Right atrium auricular region (tissue), 2 donors: Measurements from ENCODE around the gene MRPL10. TPM values are rescaled to one million over a fixed set of nuclear protein-coding genes. Genes with fewer than 3 reads are reported as not detected.

Experiments used
- DNase-seq: peaks from one replicate; pipeline ENCODE4 v3.0.0-alpha.2; 2019; ENCODE audit warnings: low spot score
- H3K27ac ChIP-seq, 2 donors: fragments of 200-600 bp; sonication (generic); 1 replicate in 1 of 2; 2 replicates in 1 of 2; pipeline ENCODE4 v1.5.1; 2016 to 2019
- H3K27me3 ChIP-seq, 2 donors: fragments of 200-600 bp; sonication (generic); one replicate each; pipeline versions ENCODE4 v1.5.1 to v1.6.0; 2017 to 2019
- H3K36me3 ChIP-seq: fragments of 200-600 bp; sonication (generic); one replicate; pipeline ENCODE4 v1.5.1; 2016
- H3K4me1 ChIP-seq, 2 donors: fragments of 200-600 bp; sonication (generic); one replicate each; pipeline versions ENCODE4 v1.5.1 to v1.6.0; 2017 to 2019
- H3K4me3 ChIP-seq, 2 donors: fragments of 200-600 bp; sonication (generic); 1 replicate in 1 of 2; 2 replicates in 1 of 2; pipeline ENCODE4 v1.5.1; 2017 to 2019; ENCODE audit warnings: mild to moderate bottlenecking in 1 of 2, moderate library complexity in 1 of 2
- H3K9me3 ChIP-seq, 2 donors: fragments of 200-600 bp; sonication (generic); one replicate each; pipeline ENCODE4 v1.5.1; 2019
- CTCF ChIP-seq, 2 donors: fragments of 200-600 bp; sonication (generic); IDR thresholded peaks; one replicate each; pipeline ENCODE4 v1.5.1; 2019; ENCODE audit warnings: antibody characterized with exemption in 2 of 2
- total RNA-seq, 2 donors: library from RNA; depleted of rRNA; stranded (reverse); fragments of >200 nt; gene quantifications; one replicate each; pipeline ENCODE4 v1.1.0, GENCODE V29; 2016

Gene MRPL10
- total RNA-seq, 2 donors from 2014 or later = 51.8 to 61.3 TPM

- Histone ChIP-seq H3K27me3 (peaks cover 3 to 18% of the 10 kb centered on the region in 2 donors), H3K4me1 (peaks cover 0 to 29% of the 10 kb centered on the region in 2 donors), H3K4me3 (no peak overlapping the region), H3K9me3 (no peaks in the 10 kb centered on the region), H3K27ac (no peak overlapping the region), H3K36me3 (no peaks in the 10 kb centered on the region)
- DNase-seq = no peak
- no peak for TF ChIP-seq CTCF (IDR thresholded peaks at IDR 0.05)
Observed at GRCh38 chr17:47844227-47844626, 12.9 kb upstream of the MRPL10 start.

- DNase-seq = no peak
- peaks cover 3 to 18% of the 10 kb centered on the region in 2 donors for H3K27me3 ChIP-seq
- H3K4me3 ChIP-seq = no peak overlapping the region
- peak in 1 of 2 donors; percentile 4 for TF ChIP-seq CTCF (IDR thresholded peaks at IDR 0.05)
- peaks cover 0 to 29% of the 10 kb centered on the region in 2 donors for H3K4me1 ChIP-seq
- H3K9me3 ChIP-seq = no peaks in the 10 kb centered on the region
- H3K36me3 ChIP-seq = no peaks in the 10 kb centered on the region
- no peak overlapping the region for H3K27ac ChIP-seq
Observed at GRCh38 chr17:47843391-47843730, 12.0 kb upstream of the MRPL10 start.

DNA sequence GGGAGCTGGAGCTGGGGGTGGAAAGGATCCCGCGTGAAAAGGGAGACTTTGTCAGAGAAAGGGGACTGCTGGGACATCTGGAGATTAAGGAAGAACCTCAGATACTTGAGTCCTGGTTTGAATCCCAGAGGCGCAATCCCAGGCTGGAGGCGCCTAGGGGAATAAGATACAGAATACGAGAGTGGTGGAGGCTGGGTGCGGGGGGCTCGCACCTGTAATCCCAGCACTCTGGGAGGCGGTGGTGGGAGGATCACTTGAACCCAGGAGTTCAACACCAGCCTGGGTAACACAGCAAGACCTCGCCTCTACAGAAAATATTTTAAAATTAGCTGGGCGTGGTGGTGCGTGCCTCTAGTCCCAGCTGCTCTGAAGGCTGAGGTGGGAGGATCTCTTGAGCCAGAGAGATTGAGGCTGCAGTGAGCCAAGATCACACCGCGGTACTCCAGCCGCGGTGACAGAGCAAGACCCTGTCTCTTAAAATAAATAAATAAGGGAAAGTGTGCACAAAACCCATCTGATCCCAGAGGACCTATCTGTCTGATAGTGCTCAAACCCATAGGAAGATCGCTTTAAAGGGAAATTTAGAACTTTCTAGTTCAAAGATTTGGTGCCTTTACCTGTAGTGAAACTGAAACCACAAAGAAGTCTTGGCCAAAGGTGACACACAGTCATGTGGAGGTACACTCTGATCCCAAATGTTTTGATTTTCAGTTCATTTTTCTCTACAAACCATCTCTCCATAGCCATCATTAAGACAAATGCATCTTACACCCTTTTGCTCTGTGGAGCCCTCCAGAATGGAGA is 10.3 kb upstream of the MRPL10 start:
- Histone ChIP-seq H3K9me3 (no peaks in the 10 kb centered on the region), H3K36me3 (peaks cover 4% of the 10 kb centered on the region), H3K4me1 (peaks cover 0 to 27% of the 10 kb centered on the region in 2 donors), H3K4me3 (peak overlapping the region in 1 of 2 donors; percentile 81), H3K27me3 (peaks cover 0 to 5% of the 10 kb centered on the region in 2 donors), H3K27ac (peak overlapping the region; percentile 71 to 74)
- TF ChIP-seq CTCF (IDR thresholded peaks at IDR 0.05) = peak in 1 of 2 donors; percentile 34
- DNase-seq = no peak

- Histone ChIP-seq H3K27me3 (no peaks in the 10 kb centered on the region), H3K4me1 (peaks cover 0 to 27% of the 10 kb centered on the region in 2 donors), H3K27ac (peak within 1 kb of the TSS; percentile 71 to 74), H3K9me3 (no peaks in the 10 kb centered on the region), H3K4me3 (peak within 1 kb of the TSS; percentile 68 to 81), H3K36me3 (peaks cover 5% of the 10 kb centered on the region)
- peak; percentile 97 to 98 for TF ChIP-seq CTCF (IDR thresholded peaks at IDR 0.05)
- peak; percentile 93 for DNase-seq
Observed at GRCh38 chr17:47840742-47841487, 9.6 kb upstream of the MRPL10 start, which contains the start of gene SCRN2. SCRN2 (minus strand) TSS chr17:47841273; CDS start chr17:47840843, 430 bp downstream.

DNA sequence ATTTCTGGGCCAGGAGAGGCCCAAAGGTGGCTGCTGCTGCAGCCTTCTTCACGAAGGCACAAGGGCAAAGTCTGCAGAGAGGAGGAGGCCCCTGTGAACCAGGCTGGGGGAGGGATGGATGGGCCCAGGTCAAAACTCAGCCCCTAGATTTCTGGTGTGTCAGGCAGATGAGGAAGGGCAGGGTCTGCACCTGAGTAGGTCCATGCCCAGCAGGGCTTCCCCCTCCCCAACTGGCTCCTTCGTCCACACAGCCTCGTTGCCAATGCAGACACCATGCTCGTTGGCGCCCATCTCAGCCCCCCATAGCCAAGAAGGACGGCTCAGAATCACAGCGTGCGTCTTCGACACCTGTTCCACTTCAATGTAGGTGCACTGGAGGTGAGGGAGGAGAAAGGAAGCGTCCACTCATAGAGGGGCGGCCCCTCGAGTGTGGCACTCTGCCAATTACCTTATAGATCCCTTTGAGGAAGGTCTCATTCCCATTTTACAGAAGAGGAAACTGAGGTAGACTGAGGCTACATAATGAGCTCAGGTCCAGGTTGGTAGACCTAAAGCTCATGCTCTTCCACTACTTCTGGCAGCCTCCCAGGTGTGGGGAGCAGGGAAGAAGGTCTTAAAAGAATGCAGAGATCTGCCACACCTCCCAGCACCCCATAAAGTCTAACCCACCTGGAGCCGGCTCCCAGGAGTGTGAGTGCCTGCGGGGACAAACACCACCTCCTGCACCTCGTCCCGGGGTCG is 8.8 kb upstream of the MRPL10 start:
- no peak for TF ChIP-seq CTCF (IDR thresholded peaks at IDR 0.05)
- no peaks in the 10 kb centered on the region for H3K9me3 ChIP-seq
- DNase-seq = no peak
- H3K27ac ChIP-seq = peak overlapping the region; percentile 71 to 74
- H3K36me3 ChIP-seq = peaks cover 5% of the 10 kb centered on the region
- no peaks in the 10 kb centered on the region for H3K27me3 ChIP-seq
- peaks cover 0 to 27% of the 10 kb centered on the region in 2 donors for H3K4me1 ChIP-seq
- H3K4me3 ChIP-seq = peak overlapping the region; percentile 68 to 81
